ENCODE measurements around the gene PAX8.

PAX8 gene

DNA sequence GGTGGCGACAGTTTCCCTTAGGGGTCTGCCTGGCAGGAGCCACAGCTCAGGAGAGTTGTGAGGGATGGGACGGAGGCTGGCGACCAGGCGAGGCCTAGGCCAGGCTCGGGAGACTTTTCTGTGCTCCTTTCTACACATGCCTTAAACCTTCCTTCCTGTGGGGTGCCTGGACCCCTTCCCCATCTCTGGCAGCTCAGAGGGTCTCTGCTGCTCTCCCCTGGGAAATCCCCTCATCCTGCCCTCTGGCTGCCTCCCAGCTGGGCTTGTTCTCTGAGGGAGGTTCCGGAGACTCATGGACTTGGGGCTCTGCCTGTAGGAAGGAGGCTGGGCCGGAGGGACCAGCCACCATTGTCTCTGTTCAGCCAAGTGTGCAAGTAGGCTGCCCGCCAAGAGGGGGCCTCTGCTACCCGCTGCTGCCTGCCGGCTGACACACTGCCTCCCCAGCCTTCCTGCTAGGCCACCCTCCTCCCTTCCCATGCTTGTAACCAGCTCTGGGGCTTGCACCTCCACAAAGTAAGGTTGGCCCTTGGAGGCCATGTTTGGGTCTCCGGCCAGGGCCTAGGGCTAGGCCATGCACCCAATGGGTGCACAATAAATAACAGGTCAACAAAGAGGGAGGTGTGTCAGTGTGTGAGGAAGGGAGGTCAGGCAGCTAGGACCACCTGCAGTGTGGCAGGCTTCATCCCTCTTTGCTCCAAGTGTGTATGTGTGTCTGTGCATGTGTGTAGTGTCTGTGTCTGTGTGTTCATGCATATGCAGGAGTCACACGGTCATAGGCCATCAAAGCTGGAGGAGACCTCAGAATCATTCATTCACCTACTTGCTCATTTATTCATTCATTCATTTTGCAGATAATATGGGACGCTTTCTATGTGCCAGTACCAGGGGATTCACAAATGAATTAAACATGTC is 76.2 kb downstream of the PAX8 start:
- DNase-seq = no peak

DNA sequence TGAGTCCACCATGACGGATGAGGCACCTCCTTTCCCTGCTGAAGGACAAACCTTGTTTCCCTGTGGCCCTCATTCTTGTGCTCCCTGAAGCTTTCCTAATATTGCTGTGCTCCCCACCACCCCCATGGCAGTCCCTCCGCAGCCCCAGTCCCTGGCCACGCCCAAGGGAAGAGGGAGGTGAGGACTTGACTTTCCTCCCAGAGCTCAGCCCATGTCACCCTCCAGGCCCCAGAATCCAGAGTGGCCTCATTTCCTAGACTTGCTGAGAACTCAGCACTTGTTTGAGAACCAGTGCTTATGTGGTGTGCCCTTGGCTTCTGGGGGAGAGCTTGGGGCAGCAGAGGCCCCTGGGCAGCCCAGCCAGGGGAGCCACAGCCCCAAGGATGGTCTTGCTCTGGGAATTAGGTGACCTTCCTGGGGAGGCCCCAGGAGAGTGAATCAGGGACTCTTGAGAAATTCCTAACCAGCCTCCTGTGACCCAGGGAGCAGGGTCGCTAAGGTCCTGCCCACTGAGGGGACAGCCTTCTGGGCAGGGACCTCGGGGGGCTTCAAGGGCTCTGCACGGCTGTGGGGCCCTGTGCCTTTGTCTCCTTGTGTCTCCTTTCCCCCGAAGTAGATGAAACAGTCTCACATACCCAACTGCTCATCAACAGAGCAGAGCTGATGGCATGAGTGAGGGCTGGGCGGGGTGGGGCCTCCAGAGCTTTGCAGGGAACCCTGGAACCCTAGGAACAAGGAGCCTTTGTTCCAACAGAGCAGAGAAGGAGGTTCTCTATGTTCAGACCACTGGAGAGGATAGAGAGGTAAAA is 77.0 kb downstream of the PAX8 start:
- DNase-seq = no peak

DNA sequence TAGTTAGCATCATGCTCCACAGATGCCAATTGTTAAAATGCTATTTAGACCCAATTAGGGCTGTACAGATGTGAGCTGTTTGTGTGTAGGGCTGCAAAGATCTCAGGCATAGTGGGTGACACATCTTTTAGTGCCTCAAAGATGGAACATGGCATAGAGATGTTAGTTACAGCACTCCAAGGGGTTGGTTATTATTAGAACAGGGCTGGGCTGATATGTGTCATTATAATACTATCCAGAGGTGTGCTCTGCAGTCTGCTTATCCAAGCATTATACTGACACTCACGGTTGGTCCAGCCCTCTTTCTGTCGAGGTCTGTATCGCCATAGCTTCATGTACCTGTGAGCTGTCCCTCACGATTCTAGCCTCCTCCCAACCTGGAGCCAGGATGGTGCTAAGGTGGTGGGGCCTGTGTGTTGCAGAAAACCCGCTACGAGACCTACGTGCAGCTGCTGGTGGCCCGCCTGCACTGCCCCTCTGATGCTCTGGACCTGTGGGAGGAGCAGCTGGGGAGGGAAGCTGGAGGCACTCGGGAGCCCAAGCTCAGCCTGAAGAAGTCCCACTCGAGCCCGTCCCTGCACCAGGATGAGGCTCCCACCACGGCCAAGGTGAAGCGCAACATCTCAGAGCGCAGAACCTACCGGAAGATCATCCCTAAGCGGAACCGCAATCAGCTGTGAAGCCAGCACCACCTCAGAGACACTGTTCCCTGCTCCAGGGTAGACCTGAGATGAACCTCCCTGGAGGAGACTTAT is 77.8 kb downstream of the PAX8 start:
- DNase-seq = no peak

DNA sequence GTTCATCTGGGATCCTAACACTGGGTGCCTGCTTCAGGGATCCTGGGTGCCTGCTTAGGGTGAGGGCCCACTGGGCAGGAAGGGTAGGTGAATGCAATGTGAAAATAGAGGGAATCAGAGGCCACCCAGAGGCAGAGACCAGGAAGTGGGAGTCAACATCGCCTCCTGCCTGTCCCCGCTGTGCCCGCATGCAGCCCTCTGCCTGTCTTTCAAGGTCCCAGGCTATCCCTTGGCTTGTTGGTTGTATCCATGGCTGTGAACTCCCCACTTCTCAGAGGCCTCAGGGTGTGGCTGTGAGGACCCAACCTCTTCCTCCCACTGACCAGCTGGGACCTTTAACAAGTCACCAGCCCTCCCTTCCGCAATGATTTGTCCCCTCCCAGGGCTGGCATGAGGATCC is 78.5 kb downstream of the PAX8 start:
- DNase-seq = no peak

DNA sequence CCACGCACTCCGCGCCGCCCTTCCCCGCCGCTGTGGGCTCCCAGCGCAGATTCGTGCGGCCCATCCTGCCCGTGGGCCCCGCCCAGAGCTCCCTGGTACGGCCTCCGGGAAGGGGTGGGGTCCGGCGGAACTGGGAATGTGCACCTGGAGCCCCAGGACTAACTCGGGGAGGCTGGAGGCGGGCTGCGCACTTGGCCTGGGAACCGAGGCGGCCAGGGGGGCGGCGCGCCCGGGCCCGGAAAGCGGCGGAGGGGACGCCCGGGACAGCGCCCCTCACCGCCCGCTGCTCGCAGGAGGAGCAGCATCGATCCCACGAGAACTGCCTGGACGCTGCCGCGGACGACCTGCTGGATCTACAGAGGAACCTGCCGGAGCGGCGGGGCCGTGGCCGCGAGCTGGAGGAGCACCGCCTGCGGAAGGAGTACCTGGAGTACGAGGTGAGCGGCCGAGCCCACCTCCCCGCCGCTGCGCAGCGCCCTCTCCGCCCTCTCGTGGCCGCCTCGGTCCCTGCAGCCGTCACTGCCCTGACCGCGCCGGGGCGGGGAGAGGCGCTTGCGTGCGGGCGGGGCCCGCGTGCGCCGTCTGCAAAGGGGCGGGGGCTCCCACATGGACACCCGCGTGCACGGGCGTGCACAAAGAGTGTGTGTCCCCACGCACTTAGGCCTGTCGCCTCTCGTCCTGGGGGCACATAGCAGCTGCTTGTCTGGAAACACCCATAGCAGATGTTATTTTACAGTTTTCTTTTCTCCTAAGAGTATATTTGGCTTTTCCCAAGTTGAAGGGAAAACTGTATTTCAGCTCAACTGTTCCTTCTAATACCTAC is 79.7 kb downstream of the PAX8 start:
- DNase-seq = peak; percentile 90

DNA sequence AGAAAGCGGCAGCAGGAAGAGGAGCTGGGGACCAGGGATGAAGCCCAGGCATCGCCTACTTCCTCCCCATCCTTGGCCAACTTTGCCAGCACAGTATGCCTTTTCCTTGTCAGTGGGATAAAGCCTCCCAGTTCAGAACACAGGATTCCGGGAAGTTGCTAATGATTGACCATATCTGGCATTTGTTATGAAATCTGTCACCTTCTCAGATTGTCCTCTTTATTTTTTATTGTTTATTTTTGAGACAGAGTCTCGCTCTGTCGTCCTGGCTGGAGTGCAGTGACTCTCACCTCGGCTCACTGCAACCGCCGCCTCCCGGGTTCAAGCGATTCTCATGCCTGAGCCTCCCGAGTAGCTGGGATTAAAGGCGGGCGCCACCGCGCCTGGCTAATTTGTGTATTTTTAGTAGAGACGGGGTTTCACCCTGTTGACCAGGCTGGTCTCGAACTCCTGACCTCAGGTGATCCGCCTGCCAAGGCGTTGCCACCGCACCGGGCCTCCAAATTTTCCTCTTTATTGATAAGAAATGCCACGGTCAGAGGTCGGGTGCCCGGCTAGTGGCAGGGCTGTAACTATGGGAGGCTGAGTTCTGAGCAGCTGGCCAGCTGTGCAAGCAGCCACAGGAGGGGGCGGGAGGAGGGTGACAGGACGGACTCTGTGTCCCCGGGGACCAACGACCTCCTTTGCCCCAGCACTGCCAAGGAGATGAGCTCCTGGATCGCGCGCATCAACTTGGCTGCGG is 80.5 kb downstream of the PAX8 start:
- no peak for DNase-seq

DNA sequence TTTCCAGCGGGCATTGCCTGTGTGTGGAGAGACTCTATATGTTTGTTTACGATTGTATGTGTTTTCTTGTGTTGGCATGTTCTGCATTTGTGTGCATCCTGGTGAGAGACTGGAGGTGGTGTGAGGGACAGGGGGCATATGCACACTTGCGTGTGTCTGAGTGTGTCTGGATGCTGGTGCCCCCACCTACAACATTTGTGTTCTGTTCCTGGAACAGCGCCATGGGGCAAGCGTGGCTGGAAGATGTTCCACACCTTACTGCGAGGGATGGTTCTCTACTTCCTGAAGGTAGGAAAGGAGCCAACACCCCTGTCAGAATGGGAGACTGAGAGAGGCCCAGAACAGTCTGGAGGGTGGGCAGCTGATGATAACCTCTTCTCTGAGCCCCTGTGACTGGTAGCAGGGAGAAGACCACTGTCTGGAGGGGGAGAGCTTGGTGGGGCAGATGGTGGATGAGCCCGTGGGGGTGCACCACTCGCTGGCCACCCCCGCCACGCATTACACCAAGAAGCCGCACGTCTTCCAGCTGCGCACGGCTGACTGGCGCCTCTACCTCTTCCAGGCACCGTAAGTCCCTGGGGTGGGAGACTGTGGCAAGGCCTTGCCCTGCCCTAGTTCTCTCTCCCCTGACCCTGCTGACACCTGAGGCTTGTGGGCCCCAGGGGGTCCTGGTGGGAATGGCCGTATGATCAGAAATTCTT is 81.2 kb downstream of the PAX8 start:
- DNase-seq = no peak

DNA sequence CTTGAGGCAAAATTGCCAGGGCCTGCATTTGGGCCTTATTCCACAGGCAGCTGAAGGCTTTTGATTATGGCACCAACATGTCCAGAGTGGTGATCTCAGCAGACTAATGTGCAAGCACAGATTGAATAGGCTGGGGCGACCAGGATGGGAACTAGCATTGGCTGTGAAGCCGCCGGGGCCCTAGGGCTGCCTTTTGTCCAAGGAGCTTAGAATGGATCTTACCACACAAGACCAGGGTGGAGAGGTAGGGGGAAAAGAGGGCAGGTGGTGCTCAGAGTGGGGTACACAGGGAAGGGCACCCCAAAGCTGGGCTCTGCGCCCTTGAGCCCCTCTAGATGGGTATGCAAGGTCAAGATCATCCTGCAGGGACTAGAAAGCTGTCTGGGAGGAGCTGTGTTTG is 81.9 kb downstream of the PAX8 start:
- DNase-seq = no peak

DNA sequence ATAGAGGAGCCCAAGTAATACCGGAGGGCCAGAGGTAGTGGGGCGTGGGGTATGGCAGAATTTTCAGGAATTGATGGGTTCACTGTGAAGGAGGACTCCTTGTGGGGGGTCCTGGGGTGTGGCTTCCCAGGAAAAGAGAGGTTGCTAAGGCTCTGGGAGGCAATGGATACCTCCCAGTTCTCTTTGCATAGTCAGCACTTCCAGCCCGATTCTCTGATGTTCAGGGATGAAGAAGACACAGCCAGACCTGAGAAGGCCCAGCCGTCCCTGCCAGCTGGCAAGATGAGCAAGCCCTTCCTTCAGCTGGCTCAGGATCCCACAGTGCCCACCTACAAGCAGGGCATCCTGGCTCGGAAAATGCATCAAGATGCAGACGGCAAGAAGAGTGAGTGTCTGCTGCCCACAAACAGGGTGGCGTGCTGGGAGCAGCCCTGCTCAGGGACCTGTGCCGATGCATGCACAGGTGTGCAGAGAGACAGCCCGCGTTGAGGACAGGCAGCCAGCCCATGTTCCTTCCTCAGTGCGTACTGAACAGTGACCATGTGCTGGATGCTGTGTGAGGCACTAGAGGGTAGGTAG is 82.7 kb downstream of the PAX8 start:
- DNase-seq = no peak

DNA sequence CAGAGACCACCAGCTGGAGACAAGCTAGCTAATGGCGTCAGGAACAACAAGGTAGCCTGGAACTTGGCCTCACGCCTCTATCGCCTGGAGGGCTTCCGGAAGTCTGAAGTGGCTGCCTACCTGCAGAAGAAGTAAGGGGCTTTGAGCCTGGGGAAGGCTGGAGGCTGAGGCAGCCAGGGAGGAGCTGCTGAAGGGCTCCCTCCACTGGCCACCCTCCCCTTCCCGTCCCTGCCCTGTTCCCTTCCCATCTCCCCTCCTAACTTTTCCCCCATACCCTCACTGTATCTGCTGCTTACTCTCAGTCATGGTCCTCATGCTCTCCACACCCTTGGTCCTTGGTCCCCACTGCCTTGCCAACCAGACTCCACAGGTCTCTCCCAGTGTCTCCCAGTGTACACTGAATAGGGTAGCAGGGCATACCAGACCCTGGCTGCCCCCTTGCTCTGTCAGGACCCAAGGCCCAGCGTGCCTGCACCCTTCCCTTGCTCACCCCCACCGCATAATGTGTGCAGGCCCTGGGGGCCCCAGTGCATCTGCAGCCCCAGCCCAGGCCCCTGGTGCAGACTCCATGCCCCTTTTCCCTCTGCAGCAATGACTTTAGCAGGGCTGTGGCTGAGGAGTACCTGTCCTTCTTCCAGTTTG is 86.1 kb downstream of the PAX8 start:
- no peak for DNase-seq

DNA sequence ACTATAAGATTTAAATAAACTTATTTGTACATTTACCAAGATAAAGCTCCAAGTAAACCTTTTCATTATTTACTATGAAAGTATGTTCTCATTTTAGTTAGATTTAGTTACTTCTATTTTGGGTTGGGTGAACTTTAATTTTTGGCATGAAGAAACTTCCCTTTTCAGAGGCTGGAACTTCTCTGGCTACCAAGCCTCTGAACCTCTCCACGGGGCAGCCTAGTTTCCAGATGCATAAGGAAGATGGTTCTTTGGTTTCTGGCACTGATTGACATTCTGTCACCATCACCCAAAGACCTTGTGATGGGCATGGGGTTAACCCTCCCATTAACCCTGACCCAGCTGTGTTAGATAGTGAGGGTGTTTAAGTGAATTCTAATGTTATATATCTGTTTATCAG is 87.8 kb downstream of the PAX8 start:
- no peak for DNase-seq

DNA sequence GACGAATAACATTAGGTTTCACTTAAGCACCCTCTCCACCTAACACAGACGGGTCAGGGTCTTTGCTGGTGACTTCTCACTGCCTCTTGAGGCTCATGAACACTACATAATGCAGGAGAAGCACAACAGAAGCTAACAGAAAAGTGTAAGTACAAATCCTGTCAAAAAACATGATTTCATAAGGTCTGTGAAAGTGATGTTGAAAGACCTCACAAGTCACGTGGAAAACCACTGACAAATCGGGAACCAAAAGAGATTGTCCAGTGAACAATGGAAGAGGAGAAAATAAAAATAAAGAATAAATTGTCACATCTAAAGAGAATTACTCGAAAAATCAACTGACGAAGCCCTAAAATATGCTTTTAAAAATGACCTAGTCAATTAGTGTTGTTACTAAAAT is 91.0 kb downstream of the PAX8 start:
- no peak for DNase-seq

DNA sequence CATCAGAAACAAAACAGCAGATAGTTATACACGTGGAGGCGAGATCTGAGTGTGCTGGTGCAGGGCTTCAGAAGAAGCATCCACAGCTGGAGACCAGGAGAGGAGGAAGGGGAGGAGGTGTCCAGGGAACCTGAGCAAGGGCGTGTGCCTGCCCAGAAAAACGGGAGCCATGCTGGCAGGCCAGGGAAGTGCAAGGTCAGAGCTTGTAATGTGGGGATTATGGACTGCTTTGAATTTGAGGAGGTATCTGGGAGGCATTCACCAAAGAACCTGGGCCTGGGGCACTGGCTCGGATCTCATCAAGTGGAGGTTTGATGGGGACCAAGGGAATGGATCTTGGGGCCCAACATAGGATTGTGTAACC is 92.3 kb downstream of the PAX8 start:
- no peak for DNase-seq

DNA sequence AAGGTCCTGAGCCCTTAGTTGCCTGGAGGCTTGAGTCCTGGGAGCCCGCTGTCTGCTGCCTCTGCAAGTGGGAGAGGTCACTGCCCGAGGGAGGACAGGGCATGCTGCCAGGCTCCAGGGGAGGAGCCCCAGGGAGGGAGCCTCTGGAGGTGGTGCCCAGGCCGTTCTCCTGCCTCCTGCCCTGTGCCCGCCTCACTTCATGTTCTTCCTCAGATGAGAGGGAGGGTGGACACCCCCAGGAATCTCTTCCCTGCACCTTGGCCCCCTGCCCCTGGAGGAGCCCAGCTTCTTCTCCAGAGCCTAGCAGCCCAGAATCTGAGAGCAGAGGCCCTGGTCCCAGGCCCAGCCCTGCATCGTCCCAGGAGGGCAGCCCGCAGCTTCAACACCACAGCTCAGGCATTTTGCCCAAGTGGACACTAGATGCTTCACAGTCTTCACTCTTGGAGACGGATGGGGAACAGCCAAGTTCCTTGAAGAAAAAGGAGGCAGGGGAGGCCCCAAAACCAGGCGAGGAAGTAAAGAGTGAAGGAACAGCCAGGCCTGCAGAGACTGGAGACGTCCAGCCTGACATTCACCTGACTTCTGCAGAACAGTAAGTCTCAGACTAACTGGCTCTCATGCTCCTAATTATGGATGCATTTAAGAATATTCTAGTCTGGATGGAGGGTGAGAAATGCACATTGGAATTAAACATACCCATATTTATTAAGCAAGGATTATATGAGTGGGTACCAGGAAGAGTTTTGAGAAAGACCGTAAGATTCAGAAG is 92.9 kb downstream of the PAX8 start:
- no peak for DNase-seq

DNA sequence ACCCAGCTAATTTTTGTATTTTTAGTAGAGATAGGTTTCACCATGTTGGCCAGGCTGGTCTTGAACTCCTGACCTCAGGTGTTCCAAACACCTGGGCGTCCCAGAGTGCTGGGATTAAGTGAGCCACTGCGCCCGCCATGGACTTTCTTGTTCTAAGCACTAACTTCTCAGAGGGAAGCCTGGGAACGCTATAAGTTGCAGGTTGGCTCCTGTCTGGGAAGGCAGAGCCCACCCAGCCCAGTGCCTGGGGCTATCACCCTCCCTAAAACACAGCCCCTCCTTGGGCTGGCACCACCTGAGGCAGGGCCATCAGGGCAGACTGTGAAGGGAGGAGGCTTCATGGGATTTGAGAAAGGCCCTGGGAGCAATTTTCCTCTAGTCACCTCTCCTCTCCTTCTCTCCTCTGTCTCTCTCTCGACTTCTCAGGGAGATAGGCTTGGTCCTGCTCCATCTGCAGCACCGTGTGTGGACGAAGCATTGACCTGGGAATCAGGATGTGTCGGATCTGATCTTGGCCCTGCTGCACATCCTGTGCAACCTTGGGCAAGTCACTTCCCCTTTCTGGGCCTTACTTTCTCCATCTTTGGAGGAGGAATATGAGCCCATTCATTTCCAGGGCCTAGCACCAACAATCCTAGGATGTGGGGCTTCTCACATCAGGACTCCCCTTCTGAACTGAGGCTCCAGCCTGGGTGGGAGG is 94.0 kb downstream of the PAX8 start:
- DNase-seq = no peak

DNA sequence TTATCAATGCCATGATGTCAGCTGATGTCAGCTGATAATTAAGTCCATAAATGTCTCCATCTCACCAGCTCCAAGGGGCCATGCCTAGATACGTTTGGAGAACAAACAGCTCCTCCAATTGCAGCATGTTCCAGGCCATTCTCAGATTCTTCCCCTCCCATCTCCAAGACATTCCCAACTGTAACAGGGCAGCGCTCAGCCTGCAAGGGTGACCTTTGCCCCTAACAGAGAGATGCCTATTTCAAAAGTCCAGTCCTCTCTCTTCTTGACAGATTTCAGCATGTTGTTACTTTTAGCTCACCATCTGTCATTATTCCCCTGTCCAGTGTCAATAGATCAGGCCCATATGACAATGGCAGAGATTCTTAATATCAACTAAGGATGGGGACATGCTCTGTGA is 95.0 kb downstream of the PAX8 start:
- DNase-seq = no peak

DNA sequence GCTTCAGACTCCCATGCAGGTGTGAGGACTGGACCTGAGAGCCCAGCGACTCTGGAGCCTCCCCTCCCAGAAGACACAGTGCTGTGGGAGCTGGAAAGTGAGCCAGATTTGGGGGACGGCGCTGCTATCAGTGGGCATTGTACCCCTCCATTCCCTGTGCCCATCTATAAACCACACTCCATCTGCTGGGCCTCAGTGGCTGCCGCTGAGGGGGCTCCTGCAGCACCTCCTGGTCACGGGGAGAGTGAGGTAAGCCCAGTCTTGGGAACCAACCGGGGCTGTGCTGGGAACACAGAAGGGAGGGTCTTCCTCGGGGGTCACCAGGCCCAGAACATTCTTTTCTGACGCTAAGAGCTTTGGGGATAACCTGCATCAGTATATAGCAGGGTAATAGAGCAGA is 95.5 kb downstream of the PAX8 start:
- no peak for DNase-seq

DNA sequence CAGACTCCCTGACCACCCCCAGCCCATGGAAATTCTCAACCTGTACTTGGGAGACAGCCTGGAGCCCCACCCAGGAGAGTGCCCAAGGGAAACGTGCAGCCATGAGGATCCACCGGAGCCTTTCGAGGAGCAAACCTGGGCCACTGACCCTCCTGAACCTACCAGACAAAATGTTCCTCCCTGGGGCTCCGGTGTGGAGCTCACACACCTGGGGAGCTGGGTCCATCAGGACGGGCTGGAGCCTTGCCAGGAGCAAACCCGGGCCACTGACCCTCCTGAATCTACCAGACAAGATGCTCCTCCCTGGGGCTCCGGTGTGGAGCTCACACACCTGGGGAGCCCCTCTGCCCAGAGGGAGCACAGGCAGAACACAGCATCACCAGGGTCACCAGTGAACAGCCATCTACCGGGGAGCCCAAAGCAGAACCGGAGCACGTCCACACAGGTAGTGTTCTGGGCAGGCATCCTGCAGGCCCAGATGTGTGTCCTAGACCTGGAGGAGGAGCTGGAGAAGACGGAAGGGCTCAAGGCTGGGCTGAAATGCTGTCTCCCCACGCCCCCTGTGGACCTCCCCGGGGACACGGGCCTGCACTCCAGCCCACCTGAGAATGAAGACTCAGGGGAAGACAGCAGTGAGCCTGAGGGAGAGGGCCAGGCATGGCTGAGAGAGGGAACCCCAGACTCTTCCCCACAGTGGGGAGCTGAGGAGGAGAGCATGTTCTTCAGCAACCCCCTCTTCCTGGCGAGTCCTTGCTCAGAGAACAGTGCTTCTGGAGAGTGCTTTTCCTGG is 96.1 kb downstream of the PAX8 start:
- no peak for DNase-seq

Data from stimulated activated CD8-positive, alpha-beta memory T cell treated with anti-CD3 and anti-CD28 coated beads, Interleukin-4, amount 100 ng/mL, for 48 hours (primary cell).